ENCODE measurements around the gene CD300H. TPM values are rescaled to one million over a fixed set of nuclear protein-coding genes. Genes with fewer than 3 reads are reported as not detected.

CD300H gene
- total and polyA plus RNA-seq, 7 donors, result not detected

GRCh38 chr17:74516561-74517328 is 50.6 kb downstream of the CD300H start:
- 90 to 98% (median 90%) methylated on average over 3 of the region's 3 CpGs for WGBS, 3 donors
- H3K27ac ChIP-seq, result no peak overlapping the region
- intact Hi-C loops (cut with DNase I), result no loop called here

GRCh38 chr17:74515941-74516340 is 51.4 kb downstream of the CD300H start:
- Histone ChIP-seq H3K27ac (no peak overlapping the region), H3K4me3 (no peak overlapping the region), H3K36me3 (ENCODE audit: insufficient read depth in 1 of 2, low read depth in 1 of 2) (no peaks in the 10 kb centered on the region), H3K9me3 (no peaks in the 10 kb centered on the region), H3K27me3 (ENCODE audit: insufficient read depth in 3 of 3, low read length in 2 of 3) (no peaks in the 10 kb centered on the region), H3K4me1 (peaks cover 17% of the 10 kb centered on the region)
- no peak for ATAC-seq
- 69 to 75% (median 73%) methylated on average over 4 of the region's 4 CpGs for WGBS, 3 donors
- DNase-seq, result no peak
- intact Hi-C loops (cut with DNase I), result no loop called here
- TF ChIP-seq CTCF (IDR thresholded peaks at IDR 0.05), result no peak

More at GRCh38 chr17:74516561-74517328, 50.6 kb downstream of the CD300H start:
- Histone ChIP-seq H3K27me3 (ENCODE audit: insufficient read depth in 3 of 3, low read length in 2 of 3) (peaks cover 0 to 2% (median 0%) of the 10 kb centered on the region in 3 donors), H3K9me3 (no peaks in the 10 kb centered on the region), H3K4me3 (no peak overlapping the region), H3K36me3 (ENCODE audit: insufficient read depth in 1 of 2, low read depth in 1 of 2) (no peaks in the 10 kb centered on the region), H3K4me1 (peaks cover 12% of the 10 kb centered on the region)
- TF ChIP-seq CTCF (IDR thresholded peaks at IDR 0.05), result no peak
- ATAC-seq, result no peak
- no peak for DNase-seq

GRCh38 chr17:74514632-74515334 is 52.5 kb downstream of the CD300H start:
- intact Hi-C loops (cut with DNase I), result no loop called here
- H3K9me3 ChIP-seq, result no peaks in the 10 kb centered on the region
- peak in 1 of 4 donors; percentile 9 for ATAC-seq

GRCh38 chr17:74513987-74514631 is 53.2 kb downstream of the CD300H start:
- no peak overlapping the region for H3K4me3 ChIP-seq
- intact Hi-C loops (cut with DNase I), result no loop called here
- H3K27me3 ChIP-seq (ENCODE audit: insufficient read depth in 3 of 3, low read length in 2 of 3), result no peaks in the 10 kb centered on the region
- WGBS, 3 donors, result 24 to 96% (median 87%) methylated on average over 3 of the region's 3 CpGs
- H3K4me1 ChIP-seq, result peaks cover 17% of the 10 kb centered on the region
- no peak for DNase-seq
- H3K36me3 ChIP-seq (ENCODE audit: insufficient read depth in 1 of 2, low read depth in 1 of 2), result no peaks in the 10 kb centered on the region
- H3K9me3 ChIP-seq, result no peaks in the 10 kb centered on the region
- H3K27ac ChIP-seq, result no peak overlapping the region
- no peak for TF ChIP-seq CTCF (IDR thresholded peaks at IDR 0.05)
- ATAC-seq, result peak in 1 of 4 donors; percentile 20

More at GRCh38 chr17:74514632-74515334, 52.5 kb downstream of the CD300H start:
- Histone ChIP-seq H3K27ac (no peak overlapping the region), H3K36me3 (ENCODE audit: insufficient read depth in 1 of 2, low read depth in 1 of 2) (no peaks in the 10 kb centered on the region), H3K4me1 (peaks cover 17% of the 10 kb centered on the region), H3K27me3 (ENCODE audit: insufficient read depth in 3 of 3, low read length in 2 of 3) (no peaks in the 10 kb centered on the region), H3K4me3 (no peak overlapping the region)
- no peak for TF ChIP-seq CTCF (IDR thresholded peaks at IDR 0.05)
- 90 to 93% (median 92%) methylated on average over 10 of the region's 10 CpGs for WGBS, 3 donors
- DNase-seq, result no peak

Data from psoas muscle (tissue), 8 donors.